ENCODE results near the gene CNTNAP4. TPM values are rescaled to one million over a fixed set of nuclear protein-coding genes. Genes with fewer than 3 reads are reported as not detected.

Gene CNTNAP4
- total RNA-seq, 1 donor, result 2.4 TPM

- no peak for DNase-seq (ENCODE audit: low read depth)
- no peak overlapping the region for H3K4me3 ChIP-seq (ENCODE audit: low read depth, low read length)
- TF ChIP-seq CTCF (IDR thresholded peaks at IDR 0.05; ENCODE audit: insufficient read depth, low read length), result no peak
Measured at GRCh38 chr16:76573281-76573680, 296.1 kb downstream of the CNTNAP4 start.

- DNase-seq (ENCODE audit: low read depth), result no peak
- H3K4me3 ChIP-seq (ENCODE audit: low read depth, low read length), result no peak overlapping the region
- TF ChIP-seq CTCF (IDR thresholded peaks at IDR 0.05; ENCODE audit: insufficient read depth, low read length), result no peak
Measured at GRCh38 chr16:76574651-76575050, 297.4 kb downstream of the CNTNAP4 start.

GRCh38 chr16:76576526-76576925, 299.3 kb downstream of the CNTNAP4 start:
- TF ChIP-seq CTCF (IDR thresholded peaks at IDR 0.05; ENCODE audit: insufficient read depth, low read length), result no peak
- no peak for DNase-seq (ENCODE audit: low read depth)
- H3K4me3 ChIP-seq (ENCODE audit: low read depth, low read length), result no peak overlapping the region

DNA sequence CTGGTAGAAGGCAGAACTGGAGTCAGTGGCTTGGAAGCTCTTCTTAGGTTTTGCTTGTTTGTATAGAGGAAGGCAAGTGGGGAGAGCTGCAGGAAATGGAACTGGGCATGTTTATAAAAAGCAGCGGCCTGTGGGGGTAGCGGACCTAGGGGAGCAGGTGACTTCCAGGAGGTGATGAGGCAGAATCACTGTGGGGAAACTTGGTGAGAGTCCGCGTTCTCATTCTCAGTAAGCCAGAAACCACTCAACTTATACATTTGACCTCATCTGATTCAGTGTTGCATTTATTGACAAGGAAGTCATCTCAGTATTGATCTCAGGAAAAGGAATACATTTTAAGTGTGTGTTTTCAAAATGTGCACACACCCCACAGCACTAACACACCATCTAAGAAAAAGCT, 299.8 kb downstream of the CNTNAP4 start:
- no peak overlapping the region for H3K4me3 ChIP-seq (ENCODE audit: low read depth, low read length)
- DNase-seq (ENCODE audit: low read depth), result no peak

GRCh38 chr16:76579277-76579922, 302.2 kb downstream of the CNTNAP4 start:
- no peak overlapping the region for H3K4me3 ChIP-seq (ENCODE audit: low read depth, low read length)
- no peak for TF ChIP-seq CTCF (IDR thresholded peaks at IDR 0.05; ENCODE audit: insufficient read depth, low read length)

More for the DNA sequence above, 299.8 kb downstream of the CNTNAP4 start:
- TF ChIP-seq CTCF (IDR thresholded peaks at IDR 0.05; ENCODE audit: insufficient read depth, low read length), result no peak

GRCh38 chr16:76583466-76583865, 306.3 kb downstream of the CNTNAP4 start:
- peak; percentile 14 for DNase-seq (ENCODE audit: low read depth)
- no peak for TF ChIP-seq CTCF (IDR thresholded peaks at IDR 0.05; ENCODE audit: insufficient read depth, low read length)
- no peak overlapping the region for H3K4me3 ChIP-seq (ENCODE audit: low read depth, low read length)

More at GRCh38 chr16:76579277-76579922, 302.2 kb downstream of the CNTNAP4 start:
- DNase-seq (ENCODE audit: low read depth), result no peak

GRCh38 chr16:76583945-76584344, 306.7 kb downstream of the CNTNAP4 start:
- TF ChIP-seq CTCF (IDR thresholded peaks at IDR 0.05; ENCODE audit: insufficient read depth, low read length), result no peak
- DNase-seq (ENCODE audit: low read depth), result no peak

More at GRCh38 chr16:76583945-76584344, 306.7 kb downstream of the CNTNAP4 start:
- H3K4me3 ChIP-seq (ENCODE audit: low read depth, low read length), result no peak overlapping the region
